K562 (cell line): ENCODE results near the gene NEK4. TPM values are rescaled to one million over a fixed set of nuclear protein-coding genes. Genes with fewer than 3 reads are reported as not detected.

ENCODE experiments used
- ELF4 ChIP-seq: fragments of 450-650 bp; formaldehyde crosslinking; IDR thresholded peaks from 2 replicates; pipeline ENCODE4 v1.4.0; 2022; ENCODE audit warnings: missing genetic modification characterization
- ESRRA ChIP-seq: fragments of 450-650 bp; IDR thresholded peaks from 2 replicates; pipeline ENCODE4 v1.6.1; 2014; ENCODE audit warnings: low read depth, mild to moderate bottlenecking, moderate library complexity, borderline replicate concordance
- ETS1 ChIP-seq: conservative IDR thresholded peaks from 2 replicates; pipeline ENCODE4 v1.6.1; 2011; ENCODE audit warnings: low read depth, mild to moderate bottlenecking, low read length; ENCODE audit not compliant: control insufficient read depth
- FIP1L1 ChIP-seq: fragments of 200-400 bp; formaldehyde crosslinking; IDR thresholded peaks from 2 replicates; pipeline ENCODE4 v1.6.1; 2018; ENCODE audit warnings: mild to moderate bottlenecking, low read depth, low read length; ENCODE audit not compliant: poor library complexity, severe bottlenecking
- HCFC1 ChIP-seq: IDR thresholded peaks from 2 replicates; pipeline ENCODE4 v1.6.1; 2012; ENCODE audit warnings: low read depth, low read length, improper control_type of control experiment
- HNRNPLL ChIP-seq: fragments of 200-400 bp; formaldehyde crosslinking; IDR thresholded peaks from 2 replicates; pipeline ENCODE4 v1.6.1; 2017; ENCODE audit warnings: low read length, low read depth, mild to moderate bottlenecking; ENCODE audit not compliant: poor library complexity, severe bottlenecking
- KDM5B ChIP-seq: fragments of 200-600 bp; sonication (generic); IDR thresholded peaks from 2 replicates; pipeline ENCODE4 v1.6.1; 2012; ENCODE audit warnings: low read depth, mild to moderate bottlenecking, moderate library complexity, low read length, control low read depth, inconsistent platforms; ENCODE audit not compliant: insufficient replicate concordance
- KHSRP ChIP-seq: fragments of 450-650 bp; IDR thresholded peaks from 2 replicates; pipeline ENCODE4 v1.6.1; 2017
- MAZ ChIP-seq, 2 experiments: fragments of 450-650 bp in 1 of 2; sonication (generic) in 1 of 2; formaldehyde crosslinking; IDR thresholded peaks in 1 of 2; conservative IDR thresholded peaks in 1 of 2; 2 replicates each; pipeline versions ENCODE4 v1.4.0 to v1.5.0; 2020; ENCODE audit warnings: mild to moderate bottlenecking in 1 of 2, missing genetic modification reagents in 1 of 2
- MCM5 ChIP-seq: fragments of 450-650 bp; IDR thresholded peaks from 2 replicates; pipeline ENCODE4 v1.6.1; 2016; ENCODE audit warnings: low read depth
- MNT ChIP-seq, 2 experiments: fragments of 450-650 bp; conservative IDR thresholded peaks; 2 replicates each; pipeline ENCODE4 v1.6.1; 2017; ENCODE audit warnings: mild to moderate bottlenecking in 2 of 2, moderate library complexity in 2 of 2
- MTA2 ChIP-seq: fragments of 450-650 bp; IDR thresholded peaks from 2 replicates; pipeline ENCODE4 v1.6.1; 2016; ENCODE audit warnings: low read depth
- NFE2 ChIP-seq: IDR thresholded peaks from 2 replicates; pipeline ENCODE4 v1.6.1; 2014; ENCODE audit warnings: antibody characterized with exemption, low read depth
- OTX1 ChIP-seq: fragments of 450-650 bp; formaldehyde crosslinking; IDR thresholded peaks from 2 replicates; pipeline ENCODE4 v1.4.0; 2022; ENCODE audit warnings: mild to moderate bottlenecking
- PTRF ChIP-seq: fragments of 450-650 bp; IDR thresholded peaks from 2 replicates; pipeline ENCODE4 v1.6.1; 2016; ENCODE audit warnings: mild to moderate bottlenecking, missing genetic modification characterization, missing compliant biosample characterization
- RAD21 ChIP-seq, 2 experiments: fragments of 250-450 bp in 1 of 2; fragments of 450-650 bp in 1 of 2; sonication (Bioruptor Pico) in 1 of 2; formaldehyde crosslinking in 1 of 2; IDR thresholded peaks in 1 of 2; conservative IDR thresholded peaks in 1 of 2; 2 replicates each; pipeline versions ENCODE4 v1.4.0 to v1.8.0; 2020 to 2022; ENCODE audit warnings: mild to moderate bottlenecking in 2 of 2, moderate library complexity in 1 of 2
- RBBP5 ChIP-seq: fragments of 200-600 bp; sonication (generic); IDR thresholded peaks from 2 replicates; pipeline ENCODE4 v1.6.1; 2012; ENCODE audit warnings: borderline replicate concordance, mild to moderate bottlenecking, low read length, control low read depth, inconsistent platforms; ENCODE audit not compliant: insufficient read depth, poor library complexity, severe bottlenecking
- SAFB ChIP-seq: fragments of 200-400 bp; formaldehyde crosslinking; IDR thresholded peaks from 2 replicates; pipeline ENCODE4 v1.6.1; 2017; ENCODE audit warnings: low read depth, low read length, borderline replicate concordance
- YY1 ChIP-seq, 3 experiments: IDR thresholded peaks; 2 replicates each; pipeline ENCODE4 v1.6.1; 2011; ENCODE audit warnings: low read length in 2 of 3, mild to moderate bottlenecking in 2 of 3, moderate library complexity in 2 of 3, borderline replicate concordance in 1 of 3, control low read depth in 1 of 3, low read depth in 1 of 3; ENCODE audit not compliant: insufficient read depth in 3 of 3, insufficient replicate concordance in 2 of 3, control insufficient read depth in 1 of 3, insufficient read length in 1 of 3; ENCODE audit errors: extremely low read depth in 1 of 3
- ZNF184 ChIP-seq: sonication (generic); formaldehyde crosslinking; IDR thresholded peaks from 2 replicates; pipeline ENCODE4 v1.5.0; 2020; ENCODE audit warnings: missing genetic modification reagents
- ZNF324 ChIP-seq: fragments of 250-450 bp; sonication (Bioruptor Pico); IDR thresholded peaks from 2 replicates; pipeline ENCODE4 v1.4.0; 2020; ENCODE audit warnings: mild to moderate bottlenecking
- ZNF384 ChIP-seq: IDR thresholded peaks from 2 replicates; pipeline ENCODE4 v1.6.1; 2012; ENCODE audit warnings: low read depth, low read length, improper control_type of control experiment
- ZNF707 ChIP-seq: fragments of 250-450 bp; sonication (Bioruptor Pico); conservative IDR thresholded peaks from 2 replicates; pipeline ENCODE4 v1.8.0; 2022; ENCODE audit warnings: inconsistent platforms, mild to moderate bottlenecking, moderate library complexity
- ZNF785 ChIP-seq: fragments of 250-450 bp; sonication (Bioruptor Pico); IDR thresholded peaks from 2 replicates; pipeline ENCODE4 v1.4.0; 2020; ENCODE audit warnings: mild to moderate bottlenecking
- ZNF830 ChIP-seq: fragments of 250-450 bp; sonication (Bioruptor Pico); IDR thresholded peaks from 2 replicates; pipeline ENCODE4 v1.5.0; 2021; ENCODE audit warnings: mild to moderate bottlenecking
- polyA plus RNA-seq, 8 experiments: library from polyadenylated mRNA; depleted of rRNA in 4 of 8; stranded (reverse) in 5 of 8; unstranded in 3 of 8; fragments of >200 nt; fragmentation: Nextera tagmentation in 2 of 8; fragmentation: Illumina TruSeq in 1 of 8; extraction: Ambion mirVana in 2 of 8; extraction: Trizol in 1 of 8; gene quantifications; 2 replicates each; pipeline versions ENCODE4 v1.2.1 to v1.2.3, GENCODE V29; 2011 to 2014; ENCODE audit warnings: inconsistent platforms in 1 of 8, missing spikeins in 1 of 8
- total RNA-seq, 7 experiments: library from RNA; depleted of rRNA in 6 of 7; stranded (reverse); fragments of >200 nt in 6 of 7; fragmentation: Illumina TruSeq in 2 of 7; extraction: Trizol in 2 of 7; gene quantifications; 2 replicates each; pipeline versions ENCODE4 v1.2.1 to v1.2.3, GENCODE V29; 2011 to 2021; ENCODE audit warnings: low replicate concordance in 1 of 7

NEK4 gene
- total and polyA plus RNA-seq, 9 of the 15 experiments (the other 6 are each of a cell fraction or from before 2014, with no cell fraction given): 5.8 to 23.1 (median 16.6) TPM

- TF ChIP-seq SAFB (no peak), KDM5B (peak; percentile 75), FIP1L1 (peak; percentile 33), MAZ (CRISPR knock-in tag; conservative IDR thresholded peaks at IDR 0.05 in 1 of 2, IDR thresholded peaks at IDR 0.05 in 1 of 2) (peak in 1 of 2 experiments; percentile 69; a peak in 3 of 4 replicates), ZNF707 (CRISPR knock-in tag) (no peak), ETS1 (peak; percentile 75), MNT (conservative IDR thresholded peaks at IDR 0.05) (peak; percentile 85 to 96), MCM5 (no peak), ZNF785 (CRISPR knock-in tag) (no peak), OTX1 (CRISPR knock-in tag) (no peak), RAD21 (CRISPR knock-in tag; conservative IDR thresholded peaks at IDR 0.05 in 1 of 2, IDR thresholded peaks at IDR 0.05 in 1 of 2) (no peak), ZNF184 (no peak), ESRRA (peak; percentile 50; the same call in 1 of the 2 replicates), PTRF (no peak), HNRNPLL (peak; percentile 25), MTA2 (no peak), ZNF324 (no peak), NFE2 (peak; percentile 56), ZNF830 (no peak), HCFC1 (peak; percentile 72), ZNF384 (no peak), YY1 (IDR thresholded peaks at IDR 0.05; ENCODE audit: borderline replicate concordance in 1 of 3, control insufficient read depth in 1 of 3, extremely low read depth in 1 of 3, insufficient read depth in 3 of 3, insufficient read length in 1 of 3, insufficient replicate concordance in 2 of 3, low read depth in 1 of 3, low read length in 2 of 3) (peak; percentile 69 to 91 (median 91)), RBBP5 (peak; percentile 88), ELF4 (no peak), KHSRP (no peak)
These were observed 64.8 kb downstream of the NEK4 start, which contains the start of the genes GLT8D1 and SPCS1 (continued) for GRCh38 chr3:52705688-52706686.
